ENCODE measurements around the gene TRPV6.

DNA sequence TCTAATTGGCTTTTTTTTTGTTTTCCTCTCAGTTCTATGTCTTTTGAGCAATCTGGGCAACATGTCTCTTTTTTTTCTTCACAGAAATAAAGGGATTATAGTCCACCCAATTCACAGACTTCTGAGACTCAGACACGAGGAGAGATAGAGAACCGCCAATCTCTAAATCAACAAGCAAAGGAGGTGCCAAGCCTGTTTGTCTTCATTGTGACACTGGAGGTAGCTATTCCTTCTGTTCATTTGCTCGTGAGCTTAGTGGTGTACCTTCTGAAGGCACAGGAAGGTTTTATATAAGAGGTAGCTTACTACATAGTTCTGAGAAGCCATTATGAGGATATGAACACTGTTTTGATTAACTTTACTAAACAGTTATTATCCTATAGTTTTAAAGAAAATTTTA is 24.6 kb downstream of the TRPV6 start:
- TF ChIP-seq FOXM1 (IDR thresholded peaks at IDR 0.05; ENCODE audit: borderline replicate concordance) (no peak), FOXA1 (IDR thresholded peaks at IDR 0.05) (no peak), SP1 (IDR thresholded peaks at IDR 0.05) (no peak), ARNT (IDR thresholded peaks at IDR 0.05) (no peak)
- TF ChIP-seq, protein P1, sequence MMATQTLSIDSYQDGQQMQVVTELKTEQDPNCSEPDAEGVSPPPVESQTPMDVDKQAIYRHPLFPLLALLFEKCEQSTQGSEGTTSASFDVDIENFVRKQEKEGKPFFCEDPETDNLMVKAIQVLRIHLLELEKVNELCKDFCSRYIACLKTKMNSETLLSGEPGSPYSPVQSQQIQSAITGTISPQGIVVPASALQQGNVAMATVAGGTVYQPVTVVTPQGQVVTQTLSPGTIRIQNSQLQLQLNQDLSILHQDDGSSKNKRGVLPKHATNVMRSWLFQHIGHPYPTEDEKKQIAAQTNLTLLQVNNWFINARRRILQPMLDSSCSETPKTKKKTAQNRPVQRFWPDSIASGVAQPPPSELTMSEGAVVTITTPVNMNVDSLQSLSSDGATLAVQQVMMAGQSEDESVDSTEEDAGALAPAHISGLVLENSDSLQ (IDR thresholded peaks at IDR 0.05), result no peak
